ENCODE measurements around the gene CDC42BPB. TPM values are rescaled to one million over a fixed set of nuclear protein-coding genes. Genes with fewer than 3 reads are reported as not detected.
"Not testable (repeated sequence)": the region's sequence is repeated elsewhere in the genome, so short reads cannot be mapped to it uniquely, and the experiment has no call there.

CDC42BPB gene
- total RNA-seq, 3 donors from 2014 or later (not counting 1 experiment from before 2014, with no cell fraction given): 0.86 to 2.3 (median 2.0) TPM

DNA sequence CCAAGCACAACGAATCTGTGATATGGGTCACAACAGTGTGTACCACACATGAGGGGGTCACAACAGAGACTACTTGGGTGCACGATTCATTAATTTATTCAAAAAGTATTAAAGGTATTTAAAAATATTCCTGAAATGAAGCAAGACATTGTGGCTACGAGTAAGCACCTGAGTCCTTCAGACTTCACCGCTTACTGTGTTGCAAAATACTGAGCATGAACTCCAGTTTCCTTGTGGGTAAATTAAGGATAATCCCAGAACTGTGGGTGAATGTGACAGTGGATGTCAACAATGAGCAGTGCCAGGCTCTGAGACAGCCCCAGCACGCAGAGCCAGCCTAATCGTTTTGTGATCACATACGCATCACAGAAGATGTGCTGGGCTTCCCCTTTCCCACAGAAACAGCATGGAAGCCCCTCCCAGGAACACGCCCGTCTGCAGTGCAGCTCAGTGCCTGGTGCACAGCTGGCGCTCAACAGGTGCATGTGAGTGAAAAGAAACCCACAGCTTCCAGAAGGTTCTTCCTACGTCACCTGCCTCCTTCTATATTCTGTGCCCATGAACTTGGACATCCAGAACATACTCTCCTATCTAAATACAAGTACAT lies 29.1 kb downstream of the CDC42BPB start:
- Histone ChIP-seq H3K4me1 (ENCODE audit: control insufficient read depth, insufficient read depth, low read length) (no peaks in the 10 kb centered on the region), H3K27ac (ENCODE audit: low read length) (no peak overlapping the region), H3K4me3 (ENCODE audit: low read length) (no peak overlapping the region), H3K36me3 (ENCODE audit: control insufficient read depth, insufficient read depth, low read length) (no peaks in the 10 kb centered on the region), H3K9me3 (ENCODE audit: control insufficient read depth, insufficient read depth, low read length) (no peaks in the 10 kb centered on the region), H3K27me3 (ENCODE audit: control insufficient read depth, insufficient read depth, low read length) (no peaks in the 10 kb centered on the region)
- no peak for ATAC-seq
- intact Hi-C loops (cut with micrococcal nuclease): no loop called here
- Mint-ChIP-seq H3K36me3 (no peaks in the 10 kb centered on the region), H3K4me3 (no peak overlapping the region), H3K27ac (no peak overlapping the region), H3K27me3 (ENCODE audit: low read depth in 2 of 2) (peaks cover 16 to 25% of the 10 kb centered on the region in 2 donors), H3K4me1 (no peaks in the 10 kb centered on the region), H3K9me3 (no peaks in the 10 kb centered on the region)
- TF ChIP-seq, protein P1, sequence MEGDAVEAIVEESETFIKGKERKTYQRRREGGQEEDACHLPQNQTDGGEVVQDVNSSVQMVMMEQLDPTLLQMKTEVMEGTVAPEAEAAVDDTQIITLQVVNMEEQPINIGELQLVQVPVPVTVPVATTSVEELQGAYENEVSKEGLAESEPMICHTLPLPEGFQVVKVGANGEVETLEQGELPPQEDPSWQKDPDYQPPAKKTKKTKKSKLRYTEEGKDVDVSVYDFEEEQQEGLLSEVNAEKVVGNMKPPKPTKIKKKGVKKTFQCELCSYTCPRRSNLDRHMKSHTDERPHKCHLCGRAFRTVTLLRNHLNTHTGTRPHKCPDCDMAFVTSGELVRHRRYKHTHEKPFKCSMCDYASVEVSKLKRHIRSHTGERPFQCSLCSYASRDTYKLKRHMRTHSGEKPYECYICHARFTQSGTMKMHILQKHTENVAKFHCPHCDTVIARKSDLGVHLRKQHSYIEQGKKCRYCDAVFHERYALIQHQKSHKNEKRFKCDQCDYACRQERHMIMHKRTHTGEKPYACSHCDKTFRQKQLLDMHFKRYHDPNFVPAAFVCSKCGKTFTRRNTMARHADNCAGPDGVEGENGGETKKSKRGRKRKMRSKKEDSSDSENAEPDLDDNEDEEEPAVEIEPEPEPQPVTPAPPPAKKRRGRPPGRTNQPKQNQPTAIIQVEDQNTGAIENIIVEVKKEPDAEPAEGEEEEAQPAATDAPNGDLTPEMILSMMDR (IDR thresholded peaks at IDR 0.05): no peak
- DNase-seq: no peak
- 76% methylated on average over 11 of the region's 11 CpGs for WGBS (ENCODE audit: insufficient coverage)

DNA sequence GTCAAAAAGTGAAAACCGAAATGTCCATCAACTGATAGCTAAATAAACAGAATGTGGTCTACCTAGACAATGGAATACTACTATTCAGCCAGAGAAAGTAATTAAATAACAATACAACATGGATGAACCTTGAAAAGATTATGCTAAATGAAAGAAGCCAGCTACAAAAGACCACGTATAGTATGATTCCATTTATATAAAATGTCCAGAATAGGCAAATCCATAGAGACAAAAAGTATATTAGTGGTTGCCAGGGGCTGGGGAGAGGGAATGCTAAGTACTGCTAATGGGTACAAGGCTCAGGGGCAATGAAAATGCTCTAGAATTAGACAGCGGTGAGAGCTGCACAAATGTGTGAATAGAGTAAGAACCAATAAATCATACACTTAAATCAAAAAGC lies 29.9 kb downstream of the CDC42BPB start:
- WGBS (ENCODE audit: insufficient coverage): 100% methylated on average over 1 of the region's 3 CpGs
- Histone ChIP-seq H3K36me3 (ENCODE audit: control insufficient read depth, insufficient read depth, low read length) (no peaks in the 10 kb centered on the region), H3K4me1 (ENCODE audit: control insufficient read depth, insufficient read depth, low read length) (no peaks in the 10 kb centered on the region), H3K4me3 (ENCODE audit: low read length) (no peak overlapping the region), H3K9me3 (ENCODE audit: control insufficient read depth, insufficient read depth, low read length) (no peaks in the 10 kb centered on the region), H3K27me3 (ENCODE audit: control insufficient read depth, insufficient read depth, low read length) (no peaks in the 10 kb centered on the region), H3K27ac (ENCODE audit: low read length) (no peak overlapping the region)
- TF ChIP-seq, protein P1 (IDR thresholded peaks at IDR 0.05): no peak
- ATAC-seq: no peak
- intact Hi-C loops (cut with micrococcal nuclease): no loop called here
- H3K27me3 Mint-ChIP-seq (ENCODE audit: low read depth in 2 of 2): peaks cover 16 to 31% of the 10 kb centered on the region in 2 donors
- H3K9me3 Mint-ChIP-seq: no peaks in the 10 kb centered on the region
- no peaks in the 10 kb centered on the region for H3K36me3 Mint-ChIP-seq
- no peak for DNase-seq
- no peak overlapping the region for H3K4me3 Mint-ChIP-seq
- H3K4me1 Mint-ChIP-seq: no peaks in the 10 kb centered on the region
- H3K27ac Mint-ChIP-seq: no peak overlapping the region

DNA sequence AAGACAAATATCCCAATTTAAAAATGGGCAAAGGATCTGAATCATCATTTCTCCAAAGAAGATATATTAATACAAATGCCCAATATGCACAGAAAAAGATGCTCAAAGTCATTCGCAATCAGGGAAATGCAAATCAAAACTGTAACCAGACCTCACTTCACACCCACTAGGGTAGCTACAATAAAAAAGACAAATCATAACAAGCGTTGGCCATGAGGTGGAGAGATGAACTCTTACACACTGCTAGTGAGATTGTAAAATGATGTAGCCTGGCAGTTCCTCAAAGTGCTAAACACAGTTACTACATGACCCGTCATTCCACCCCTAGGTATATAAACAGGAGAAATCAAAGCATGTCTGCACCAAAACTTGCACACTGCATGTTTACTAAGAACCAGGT lies 30.4 kb downstream of the CDC42BPB start:
- Mint-ChIP-seq H3K27ac (no peak overlapping the region), H3K9me3 (no peaks in the 10 kb centered on the region), H3K4me3 (no peak overlapping the region), H3K27me3 (ENCODE audit: low read depth in 2 of 2) (peaks cover 16 to 35% of the 10 kb centered on the region in 2 donors), H3K36me3 (no peaks in the 10 kb centered on the region), H3K4me1 (no peaks in the 10 kb centered on the region)
- no peaks in the 10 kb centered on the region for H3K9me3 ChIP-seq (ENCODE audit: control insufficient read depth, insufficient read depth, low read length)
- no peaks in the 10 kb centered on the region for H3K27me3 ChIP-seq (ENCODE audit: control insufficient read depth, insufficient read depth, low read length)
- no peak for ATAC-seq
- 89% methylated on average over 2 of the region's 3 CpGs for whole genome bisulfite sequencing (ENCODE audit: insufficient coverage)
- no peaks in the 10 kb centered on the region for H3K36me3 ChIP-seq (ENCODE audit: control insufficient read depth, insufficient read depth, low read length)
- DNase-seq: no peak
- H3K27ac ChIP-seq (ENCODE audit: low read length): no peak overlapping the region
- no peak overlapping the region for H3K4me3 ChIP-seq (ENCODE audit: low read length)
- TF ChIP-seq, protein P1 (IDR thresholded peaks at IDR 0.05): no peak
- H3K4me1 ChIP-seq (ENCODE audit: control insufficient read depth, insufficient read depth, low read length): peaks cover 3% of the 10 kb centered on the region
- intact Hi-C loops (cut with micrococcal nuclease): no loop called here

DNA sequence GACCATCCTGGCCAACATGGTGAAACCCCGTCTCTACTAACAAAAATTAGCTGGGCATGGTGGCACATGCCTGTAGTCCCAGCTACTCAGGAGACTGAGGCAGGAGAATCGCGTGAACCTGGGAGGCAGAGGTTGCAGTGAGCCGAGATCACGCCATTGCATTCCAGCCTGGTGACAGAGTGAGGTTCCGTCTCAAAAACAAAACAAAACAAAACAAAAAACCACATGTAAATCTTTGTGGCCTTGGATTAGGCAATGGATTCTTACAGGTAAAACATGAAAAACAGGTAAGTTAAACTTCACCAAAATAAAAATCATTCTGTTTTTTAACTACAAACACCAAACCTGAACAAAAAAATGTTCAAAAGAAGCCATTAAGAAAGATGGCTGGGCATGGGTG lies 31.2 kb downstream of the CDC42BPB start:
- H3K27ac Mint-ChIP-seq; H3K9me3 ChIP-seq (ENCODE audit: control insufficient read depth, insufficient read depth, low read length); H3K36me3 ChIP-seq (ENCODE audit: control insufficient read depth, insufficient read depth, low read length); H3K27ac ChIP-seq (ENCODE audit: low read length); DNase-seq; H3K4me1 ChIP-seq (ENCODE audit: control insufficient read depth, insufficient read depth, low read length); H3K27me3 ChIP-seq (ENCODE audit: control insufficient read depth, insufficient read depth, low read length); H3K4me3 ChIP-seq (ENCODE audit: low read length); ATAC-seq; H3K36me3 Mint-ChIP-seq; intact Hi-C loops (cut with micrococcal nuclease); H3K4me3 Mint-ChIP-seq; H3K9me3 Mint-ChIP-seq; H3K4me1 Mint-ChIP-seq: not testable (repeated sequence)
- peaks cover 22 to 41% of the 10 kb centered on the region in 2 donors for H3K27me3 Mint-ChIP-seq (ENCODE audit: low read depth in 2 of 2)
- 95% methylated on average over 3 of the region's 6 CpGs for WGBS (ENCODE audit: insufficient coverage)
